Stimulated activated CD4-positive, alpha-beta T cell treated with anti-CD3 and anti-CD28 coated beads, Interleukin-4, amount 100 ng/mL, for 48 hours (primary cell): Measurements from ENCODE around the gene SLC24A1.
"Not testable (repeated sequence)": the region's sequence is repeated elsewhere in the genome, so short reads cannot be mapped to it uniquely, and the experiment has no call there.

ENCODE experiments used
- DNase-seq, 2 donors: peaks; one replicate each; pipeline ENCODE4 v3.0.0-alpha.2; 2020; ENCODE audit warnings: low read depth in 2 of 2

Gene SLC24A1

DNA sequence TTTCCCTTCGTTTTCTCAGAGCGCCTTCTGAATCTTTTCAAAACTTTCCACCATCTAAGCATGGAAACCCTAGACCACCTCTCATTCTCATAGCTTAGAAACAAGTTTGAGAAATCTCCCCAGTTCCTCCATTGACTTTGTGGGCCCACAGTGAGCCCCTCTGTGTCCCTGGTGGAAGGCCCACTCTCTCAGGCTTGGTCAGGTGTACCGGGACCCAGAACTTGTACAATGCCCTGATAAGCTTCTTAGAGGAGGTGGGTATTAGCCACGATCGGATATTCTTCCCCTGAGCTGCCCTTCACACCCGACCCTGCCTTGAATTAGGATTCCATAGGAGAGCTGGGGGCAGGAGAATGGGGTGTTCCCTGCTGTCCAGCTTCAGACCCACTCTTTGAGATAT, at the start of gene SLC24A1:
TSS of gene SLC24A1 (plus strand) at position 301 of the 400 bp plus-strand sequence. CDS start 2,143 bp downstream, outside the sequence.
- no peak for DNase-seq

GRCh38 chr15:65571971-65572370, 49.8 kb upstream of the SLC24A1 start:
- DNase-seq = no peak

- no peak for DNase-seq
Measured at GRCh38 chr15:65576664-65577063, 45.1 kb upstream of the SLC24A1 start.

DNA sequence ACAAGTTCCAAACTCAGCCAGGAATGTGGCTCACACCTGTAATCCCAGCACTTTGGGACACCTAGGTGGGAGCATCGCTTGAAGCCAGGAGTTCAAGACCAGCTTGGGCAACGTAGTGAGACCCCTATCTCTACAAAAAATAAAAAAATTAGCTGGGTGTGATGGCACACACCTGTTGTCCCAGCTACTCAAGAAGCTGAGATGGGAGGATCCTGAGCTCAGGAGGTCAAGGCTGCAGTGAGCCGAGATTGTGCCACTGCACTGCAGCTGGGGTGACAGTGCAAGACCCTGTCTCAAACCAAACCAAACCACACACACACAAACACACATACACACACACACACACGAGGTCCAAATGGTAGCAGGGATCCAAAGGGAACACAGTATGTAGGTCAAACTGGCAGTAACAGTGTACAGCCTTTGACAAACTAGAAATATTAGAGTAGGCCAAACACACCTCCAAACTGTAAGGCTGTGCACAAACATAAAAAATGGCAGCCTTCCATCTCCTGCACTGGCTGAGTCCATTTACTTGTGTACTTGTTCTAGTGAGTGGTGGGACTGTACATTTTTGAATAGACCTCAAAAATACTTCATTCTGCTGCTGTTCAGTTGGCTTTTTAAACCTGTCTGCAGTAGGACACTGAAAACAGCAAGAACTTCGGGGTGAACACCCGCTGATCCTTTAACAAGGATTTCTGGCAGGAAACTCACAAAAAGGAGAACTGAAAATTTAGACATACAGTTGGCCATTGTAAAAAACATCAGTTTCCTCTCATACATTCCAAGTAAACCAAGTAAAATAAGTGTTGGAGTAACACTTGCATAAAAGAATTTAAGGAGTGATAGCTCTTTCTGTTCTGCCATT, 44.4 kb upstream of the SLC24A1 start:
- DNase-seq = no peak

- DNase-seq = no peak
Measured at GRCh38 chr15:65578904-65579728, 42.6 kb upstream of the SLC24A1 start.

DNA sequence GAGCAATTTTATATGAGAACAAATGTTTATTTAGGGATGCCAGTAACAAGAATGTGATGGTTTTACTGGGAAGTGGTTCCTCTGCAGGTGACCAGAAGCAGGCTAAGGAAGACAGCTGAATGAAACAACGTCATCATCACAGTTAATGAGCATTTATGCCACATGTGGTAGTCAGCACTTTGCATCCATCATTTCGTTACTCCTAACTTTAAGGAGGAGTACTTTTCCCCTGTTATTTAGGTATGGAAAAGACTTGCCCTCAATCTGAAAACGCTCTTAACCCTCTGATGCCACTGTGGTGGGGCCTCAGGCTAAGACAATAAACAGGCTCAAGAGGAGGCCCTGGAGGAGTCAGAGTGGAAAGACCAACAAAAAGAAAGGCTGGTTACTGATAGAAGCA, 42.0 kb upstream of the SLC24A1 start:
- no peak for DNase-seq

- DNase-seq = no peak
Measured at GRCh38 chr15:65580287-65580686, 41.5 kb upstream of the SLC24A1 start.

- DNase-seq = peak in 1 of 2 donors; percentile 11
Measured at GRCh38 chr15:65583701-65584100, 38.0 kb upstream of the SLC24A1 start.

- no peak for DNase-seq
Measured at GRCh38 chr15:65584241-65584640, 37.5 kb upstream of the SLC24A1 start.

- no peak for DNase-seq
Measured at GRCh38 chr15:65587094-65587493, 34.6 kb upstream of the SLC24A1 start.

GRCh38 chr15:65595960-65596359, 25.8 kb upstream of the SLC24A1 start:
- no peak for DNase-seq

DNA sequence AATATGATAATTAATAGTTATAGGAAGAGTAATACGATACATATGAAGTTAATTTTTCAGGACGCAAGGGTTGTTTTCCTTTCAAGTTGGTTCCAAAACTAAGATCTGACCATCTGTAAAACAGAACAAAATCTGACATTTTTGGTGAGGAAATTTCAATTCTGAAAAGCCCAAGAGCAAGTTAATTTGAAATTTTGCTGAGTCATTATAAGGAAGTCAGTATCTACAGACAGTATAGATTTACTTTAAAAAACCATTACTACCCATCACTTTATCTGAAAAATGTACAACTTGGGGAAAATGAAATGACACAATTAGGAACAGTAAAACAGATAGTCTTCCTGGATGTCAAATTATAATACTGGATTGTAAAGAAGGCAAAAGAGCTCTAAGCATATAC, 23.3 kb upstream of the SLC24A1 start:
- no peak for DNase-seq

DNA sequence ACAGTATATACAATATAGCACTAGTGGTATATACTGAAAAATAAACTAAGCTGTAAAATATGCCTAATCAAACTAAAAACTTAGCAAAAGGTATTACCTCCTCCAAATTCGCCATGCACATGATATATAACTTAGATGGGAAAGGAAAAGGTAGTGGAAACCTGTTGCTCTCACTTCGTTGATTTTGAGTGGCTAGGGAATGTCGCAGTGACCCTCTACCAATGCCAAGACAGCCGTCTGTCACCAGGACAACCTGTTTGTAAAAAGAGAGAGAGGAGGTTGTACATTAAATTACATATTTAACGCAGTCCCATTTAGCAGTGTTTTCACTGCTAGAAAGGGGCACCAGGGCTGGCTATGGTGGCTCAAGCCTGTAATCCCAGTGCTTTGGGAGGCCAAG, 22.1 kb upstream of the SLC24A1 start:
- DNase-seq = no peak

GRCh38 chr15:65603134-65603533, 18.6 kb upstream of the SLC24A1 start:
- DNase-seq = no peak

GRCh38 chr15:65603559-65603958, 18.2 kb upstream of the SLC24A1 start:
- no peak for DNase-seq

- DNase-seq = peak; percentile 97 to 98
Measured at GRCh38 chr15:65610871-65611718, 10.6 kb upstream of the SLC24A1 start, which contains the start of gene INTS14. Gene INTS14 (minus strand): TSS chr15:65611131. CDS start chr15:65607380, 3,751 bp downstream.

DNA sequence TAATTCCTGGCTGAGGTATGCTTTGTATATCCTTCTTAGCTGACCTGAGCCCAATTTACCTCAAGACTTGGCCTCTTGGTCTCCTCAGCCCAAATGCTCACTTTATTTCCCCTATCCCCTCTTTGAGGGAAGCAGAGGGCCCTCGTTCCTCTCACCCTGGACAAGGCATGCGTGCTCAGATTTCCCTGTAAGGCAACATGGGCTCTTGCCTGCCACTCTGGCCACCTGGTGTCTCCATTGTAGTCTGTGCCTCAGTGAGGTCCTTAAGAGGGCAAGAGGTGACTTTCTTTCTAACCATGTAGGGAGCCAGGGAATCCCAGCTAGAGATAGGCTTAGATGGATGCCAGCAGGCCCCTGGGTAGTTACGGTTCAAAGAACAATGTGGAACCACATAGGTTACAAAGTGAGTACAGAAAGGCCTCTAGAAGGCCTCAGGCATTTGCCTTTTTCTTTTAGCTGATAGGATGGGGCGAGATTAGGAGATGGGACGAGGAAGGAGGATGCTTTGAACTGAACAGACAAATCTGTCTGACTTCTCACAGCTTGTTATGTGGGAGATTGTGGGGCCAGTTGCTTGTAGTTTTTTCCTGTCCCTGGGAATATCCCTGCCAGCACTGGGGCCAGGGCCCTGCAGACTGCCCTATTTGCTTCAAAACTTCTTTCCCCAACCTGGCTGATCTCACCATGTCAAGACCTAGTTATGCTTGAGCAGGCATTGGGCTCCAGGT, 9.7 kb upstream of the SLC24A1 start:
- DNase-seq = no peak

DNA sequence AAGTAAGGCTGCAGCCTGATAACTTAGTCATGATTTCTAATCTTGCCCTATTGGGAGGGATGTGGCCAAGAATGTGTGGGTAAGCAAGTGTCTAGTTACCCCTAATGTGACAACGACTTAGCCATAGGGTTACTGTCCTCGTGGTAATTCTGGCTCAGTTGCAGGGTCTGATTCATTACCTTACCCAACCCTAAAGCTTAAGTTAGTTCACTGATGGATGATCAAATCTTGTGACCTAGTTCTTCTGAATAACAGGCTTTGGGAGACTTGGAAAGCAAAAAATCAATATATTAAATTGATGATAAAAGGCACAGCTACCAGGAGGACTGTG, 9.2 kb upstream of the SLC24A1 start:
- no peak for DNase-seq

- DNase-seq = no peak
Measured at GRCh38 chr15:65612949-65613744, 8.6 kb upstream of the SLC24A1 start.

- not testable (repeated sequence) for DNase-seq
Measured at GRCh38 chr15:65615887-65616286, 5.9 kb upstream of the SLC24A1 start.
